ENCODE data around the gene STXBP1.

Gene STXBP1

GRCh38 chr9:127722055-127722745 lies 110.1 kb downstream of the STXBP1 start:
- H3K4me3 ChIP-seq (ENCODE audit: low read depth, low read length), result no peak overlapping the region
- TF ChIP-seq, protein P1, sequence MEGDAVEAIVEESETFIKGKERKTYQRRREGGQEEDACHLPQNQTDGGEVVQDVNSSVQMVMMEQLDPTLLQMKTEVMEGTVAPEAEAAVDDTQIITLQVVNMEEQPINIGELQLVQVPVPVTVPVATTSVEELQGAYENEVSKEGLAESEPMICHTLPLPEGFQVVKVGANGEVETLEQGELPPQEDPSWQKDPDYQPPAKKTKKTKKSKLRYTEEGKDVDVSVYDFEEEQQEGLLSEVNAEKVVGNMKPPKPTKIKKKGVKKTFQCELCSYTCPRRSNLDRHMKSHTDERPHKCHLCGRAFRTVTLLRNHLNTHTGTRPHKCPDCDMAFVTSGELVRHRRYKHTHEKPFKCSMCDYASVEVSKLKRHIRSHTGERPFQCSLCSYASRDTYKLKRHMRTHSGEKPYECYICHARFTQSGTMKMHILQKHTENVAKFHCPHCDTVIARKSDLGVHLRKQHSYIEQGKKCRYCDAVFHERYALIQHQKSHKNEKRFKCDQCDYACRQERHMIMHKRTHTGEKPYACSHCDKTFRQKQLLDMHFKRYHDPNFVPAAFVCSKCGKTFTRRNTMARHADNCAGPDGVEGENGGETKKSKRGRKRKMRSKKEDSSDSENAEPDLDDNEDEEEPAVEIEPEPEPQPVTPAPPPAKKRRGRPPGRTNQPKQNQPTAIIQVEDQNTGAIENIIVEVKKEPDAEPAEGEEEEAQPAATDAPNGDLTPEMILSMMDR (IDR thresholded peaks at IDR 0.05; ENCODE audit: low read depth, low read length), result no peak

- H3K4me3 ChIP-seq (ENCODE audit: low read depth, low read length), result no peak overlapping the region
- TF ChIP-seq, protein P1 (IDR thresholded peaks at IDR 0.05; ENCODE audit: low read depth, low read length), result no peak
Observed at GRCh38 chr9:127723013-127723412, 110.9 kb downstream of the STXBP1 start.

DNA sequence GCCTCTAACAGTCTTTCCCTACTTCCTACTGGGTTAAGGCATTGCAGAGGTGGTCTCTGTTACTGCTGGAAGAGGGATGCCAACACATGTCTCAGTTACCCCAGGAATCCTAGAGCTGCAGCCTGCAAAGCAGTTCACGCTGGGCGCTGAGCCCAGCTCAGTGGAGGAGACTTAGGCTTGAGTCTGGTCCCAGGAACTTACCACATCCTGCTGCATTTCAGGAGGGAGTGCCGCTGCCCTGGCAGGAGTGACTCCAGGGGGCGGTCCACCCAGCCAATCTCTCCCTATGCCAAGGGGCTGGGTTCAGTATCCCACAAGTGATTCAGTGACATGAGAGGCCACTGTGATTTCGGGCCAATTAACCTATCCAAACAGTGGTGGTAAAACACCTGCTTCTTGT lies 111.4 kb downstream of the STXBP1 start:
- TF ChIP-seq, protein P1 (IDR thresholded peaks at IDR 0.05; ENCODE audit: low read depth, low read length), result no peak
- H3K4me3 ChIP-seq (ENCODE audit: low read depth, low read length), result no peak overlapping the region

GRCh38 chr9:127724012-127724411 lies 111.9 kb downstream of the STXBP1 start:
- no peak overlapping the region for H3K4me3 ChIP-seq (ENCODE audit: low read depth, low read length)
- TF ChIP-seq, protein P1 (IDR thresholded peaks at IDR 0.05; ENCODE audit: low read depth, low read length), result no peak

- TF ChIP-seq, protein P1 (IDR thresholded peaks at IDR 0.05; ENCODE audit: low read depth, low read length), result no peak
- no peak overlapping the region for H3K4me3 ChIP-seq (ENCODE audit: low read depth, low read length)
Observed at GRCh38 chr9:127726871-127727270, 114.8 kb downstream of the STXBP1 start.

DNA sequence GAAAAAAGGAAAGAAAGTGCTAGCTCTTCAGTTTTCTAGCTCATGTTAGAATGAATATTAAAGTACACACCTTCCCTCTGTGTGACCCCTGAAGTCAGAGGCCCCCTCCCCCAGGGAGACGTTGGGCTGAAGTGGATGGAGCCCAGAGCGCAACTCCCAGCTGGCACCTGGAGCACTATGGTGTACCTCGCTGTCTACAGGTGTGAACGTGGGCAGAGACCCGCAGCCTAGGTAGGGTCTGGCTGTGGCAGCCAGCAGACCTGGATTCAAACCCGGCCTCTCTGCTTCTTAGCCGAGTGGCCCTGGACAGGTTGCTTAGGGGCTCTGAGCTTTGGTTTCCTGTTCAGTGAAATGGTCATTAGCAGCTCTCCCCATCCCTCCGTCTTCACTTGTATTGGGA lies 116.7 kb downstream of the STXBP1 start:
- TF ChIP-seq, protein P1 (IDR thresholded peaks at IDR 0.05; ENCODE audit: low read depth, low read length), result no peak
- H3K4me3 ChIP-seq (ENCODE audit: low read depth, low read length), result no peak overlapping the region

- TF ChIP-seq, protein P1 (IDR thresholded peaks at IDR 0.05; ENCODE audit: low read depth, low read length), result no peak
- no peak overlapping the region for H3K4me3 ChIP-seq (ENCODE audit: low read depth, low read length)
Observed at GRCh38 chr9:127729522-127730256, 117.6 kb downstream of the STXBP1 start.
